Activated CD4-positive, alpha-beta memory T cell treated with anti-CD3 and anti-CD28 coated beads, Interleukin-2, amount 10 ng/mL, durations not matched to agents 7 days and 5 days (primary cell): ENCODE measurements around the gene TMEM120A. TPM values are rescaled to one million over a fixed set of nuclear protein-coding genes. Genes with fewer than 3 reads are reported as not detected.
"Not testable (repeated sequence)": the region's sequence is repeated elsewhere in the genome, so short reads cannot be mapped to it uniquely, and the experiment has no call there.

Experiments used
- CTCF ChIA-PET: fragments of 350-600 bp; sonication (Branson Sonifier 250); formaldehyde crosslinking; loops from one replicate; lab custom pipeline; 2021; ENCODE audit warnings: antibody characterized with exemption, inconsistent platforms; lab: Charles Lee
- POLR2A ChIA-PET: fragments of 350-600 bp; sonication (Branson Sonifier 250); formaldehyde crosslinking; loops from one replicate; lab custom pipeline; 2021; ENCODE audit warnings: antibody characterized with exemption; lab: Charles Lee
- DNase-seq: peaks from one replicate; pipeline ENCODE4 v3.0.0-alpha.2; 2020
- H3K27ac Mint-ChIP-seq: one replicate; pipeline ENCODE4 v1.8.0; 2021; ENCODE audit warnings: mild to moderate bottlenecking, mixed read lengths
- H3K27me3 Mint-ChIP-seq: one replicate; pipeline ENCODE4 v1.8.0; 2021; ENCODE audit warnings: mixed read lengths
- H3K36me3 Mint-ChIP-seq: one replicate; pipeline ENCODE4 v1.8.0; 2021; ENCODE audit warnings: low read depth, mixed read lengths
- H3K4me1 Mint-ChIP-seq: one replicate; pipeline ENCODE4 v1.8.0; 2021; ENCODE audit warnings: mixed read lengths
- H3K4me3 Mint-ChIP-seq: one replicate; pipeline ENCODE4 v1.8.0; 2021; ENCODE audit warnings: mild to moderate bottlenecking, mixed read lengths
- H3K9me3 Mint-ChIP-seq: one replicate; pipeline ENCODE4 v1.8.0; 2021; ENCODE audit warnings: mixed read lengths
- total RNA-seq, 2 experiments: library from RNA; stranded (reverse); gene quantifications; one replicate each; pipeline ENCODE4 v1.2.3, GENCODE V29; 2021

TMEM120A gene
- total RNA-seq, 2 experiments from 2014 or later = 34.3 to 34.9 TPM

DNA sequence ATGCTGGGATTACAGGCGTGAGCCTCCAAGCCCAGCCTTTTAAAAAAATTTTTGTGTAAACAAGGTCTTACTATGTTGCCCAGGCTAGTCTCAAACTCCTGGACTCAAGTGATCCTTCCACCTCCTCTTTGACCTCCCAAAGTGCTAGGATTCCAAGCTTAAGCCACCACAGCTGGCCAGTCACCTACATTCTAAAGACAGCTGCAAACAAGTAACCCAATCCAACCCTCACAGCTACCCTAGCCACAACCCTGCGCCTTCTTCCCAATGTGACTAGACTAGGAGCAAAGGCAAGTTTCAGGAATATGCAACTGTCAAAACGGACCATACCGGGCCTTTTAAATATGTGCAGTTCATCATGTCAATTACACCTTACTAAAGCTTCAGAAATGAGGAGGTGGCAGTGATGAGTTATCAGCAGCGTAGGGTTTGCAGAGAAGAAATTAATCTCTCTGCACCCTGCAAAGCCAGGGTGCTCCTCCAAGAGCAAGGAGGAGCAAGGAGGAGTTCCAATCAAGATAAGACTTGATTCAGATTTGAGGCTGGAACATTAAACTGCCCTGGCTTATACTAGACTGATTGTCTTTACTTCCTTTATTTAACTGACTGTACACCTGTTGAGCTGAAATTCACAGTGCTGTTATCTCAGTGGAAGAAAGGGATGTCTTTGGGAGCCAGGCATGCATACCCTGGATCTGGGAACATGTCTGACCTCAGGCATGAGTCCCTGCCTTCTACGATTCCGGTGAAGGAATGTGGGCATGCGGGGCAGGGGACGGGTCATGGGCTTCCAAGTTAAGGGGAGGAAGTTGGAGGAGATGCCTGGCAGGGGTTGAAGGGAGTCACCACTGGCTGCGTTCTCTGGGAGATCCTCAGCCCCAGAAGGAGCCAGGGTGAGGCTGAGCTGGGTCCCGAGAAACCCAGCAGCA is 15.5 kb upstream of the TMEM120A start:
- POLR2A ChIA-PET = interaction anchor here (0.7 to 2.7 kb wide), 4 partner anchors 10 to 95 kb away, joined by 3 to 11 read pairs (median 6); partner anchors contain the start of genes MDH2, POR and STYXL1

DNA sequence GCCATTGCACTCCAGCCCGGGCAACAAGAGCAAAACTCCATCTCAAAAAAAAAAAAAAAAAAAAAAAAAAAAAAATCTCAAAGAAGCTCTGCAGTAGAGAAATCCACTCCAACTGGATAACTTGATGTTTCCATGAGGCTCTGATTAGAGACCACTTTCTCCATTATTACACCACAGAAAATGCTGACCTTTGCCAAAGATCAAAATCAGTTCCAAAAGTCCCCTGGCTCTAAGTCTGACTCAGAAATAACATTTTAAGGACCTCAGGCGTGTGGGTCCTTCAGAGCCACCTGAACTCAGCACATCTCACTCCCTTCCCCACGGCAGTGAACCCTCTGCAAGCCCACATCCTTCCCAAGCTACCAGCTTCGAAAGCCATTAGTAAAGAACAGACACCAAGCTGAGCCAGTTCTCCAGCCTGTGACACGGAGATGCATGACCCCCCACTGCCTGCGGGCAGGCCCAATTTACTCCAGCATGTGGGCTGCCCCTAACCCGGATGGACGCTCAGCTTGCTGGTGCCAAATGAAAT is 13.8 kb upstream of the TMEM120A start:
- no peak overlapping the region for H3K4me3 Mint-ChIP-seq

More for the DNA sequence above, 15.5 kb upstream of the TMEM120A start:
- Mint-ChIP-seq H3K4me3 (peak overlapping the region; percentile 49), H3K27me3 (peaks cover 6% of the 10 kb centered on the region), H3K36me3 (peaks cover 41% of the 10 kb centered on the region), H3K9me3 (no peaks in the 10 kb centered on the region), H3K4me1 (peaks cover 31% of the 10 kb centered on the region), H3K27ac (peak overlapping the region; percentile 78)
- CTCF ChIA-PET = interaction anchor here (0.6 to 3.3 kb wide), 4 partner anchors 10 to 248 kb away, joined by 3 to 24 read pairs (median 4); no protein-coding TSS in a partner anchor
- no peak for DNase-seq

DNA sequence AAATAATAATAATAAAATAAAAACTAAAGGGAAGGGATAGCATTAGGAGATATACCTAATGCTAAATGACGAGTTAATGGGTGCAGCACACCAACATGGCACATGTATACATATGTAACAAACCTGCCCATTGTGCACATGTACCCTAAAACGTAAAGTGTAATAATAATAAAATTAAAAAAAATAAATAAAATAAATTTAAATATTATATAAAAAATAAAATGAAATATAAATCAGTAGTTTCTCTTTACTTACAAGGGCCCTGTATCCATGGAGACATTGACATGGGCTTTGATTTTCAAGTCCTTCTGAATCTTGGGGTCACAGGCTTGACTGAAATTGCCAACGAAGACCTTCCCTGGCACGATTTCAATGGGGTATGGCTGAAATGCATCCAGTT is 10.6 kb upstream of the TMEM120A start:
- POLR2A ChIA-PET, H3K4me3 Mint-ChIP-seq, DNase-seq, H3K27ac Mint-ChIP-seq, H3K27me3 Mint-ChIP-seq, H3K9me3 Mint-ChIP-seq: not testable (repeated sequence)
- H3K36me3 Mint-ChIP-seq = peaks cover 37% of the 10 kb centered on the region
- CTCF ChIA-PET = interaction anchor here (0.6 to 0.7 kb wide), 2 partner anchors 16 to 139 kb away, joined by 3 to 4 read pairs; no protein-coding TSS in a partner anchor
- peaks cover 22% of the 10 kb centered on the region for H3K4me1 Mint-ChIP-seq

More for the DNA sequence above, 13.8 kb upstream of the TMEM120A start:
- ChIA-PET POLR2A (interaction anchor here (0.8 to 2.7 kb wide), 5 partner anchors 11 to 93 kb away, joined by 3 to 11 read pairs (median 5); partner anchors contain the start of genes MDH2, POR and STYXL1), CTCF (interaction anchor here (1.2 to 3.3 kb wide), 2 partner anchors 12 to 89 kb away, joined by 4 to 24 read pairs; no protein-coding TSS in a partner anchor)
- H3K27ac Mint-ChIP-seq = peak overlapping the region; percentile 78
- DNase-seq = peak; percentile 48
- peaks cover 42% of the 10 kb centered on the region for H3K36me3 Mint-ChIP-seq
- H3K27me3 Mint-ChIP-seq = peaks cover 6% of the 10 kb centered on the region
- H3K9me3 Mint-ChIP-seq = no peaks in the 10 kb centered on the region
- H3K4me1 Mint-ChIP-seq = peaks cover 31% of the 10 kb centered on the region

DNA sequence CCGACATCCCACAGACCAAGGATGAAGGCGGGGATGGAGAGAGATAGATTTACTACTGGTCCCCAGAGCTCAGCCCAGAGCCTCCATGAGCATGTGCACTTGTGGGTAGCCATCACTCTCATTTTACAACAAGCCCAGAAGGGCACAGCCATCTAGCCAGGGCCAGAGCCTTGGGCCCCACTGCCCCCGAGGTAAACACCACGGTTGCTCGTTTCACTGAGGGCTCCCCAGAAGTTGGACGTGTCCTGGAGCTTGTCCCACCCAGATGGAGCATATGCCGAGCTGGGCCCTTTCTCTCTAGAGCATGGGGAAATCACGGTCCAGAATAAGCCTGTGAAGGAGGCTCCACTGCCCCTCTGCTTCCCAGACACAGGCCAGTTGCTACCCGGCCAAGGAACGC is 9.0 kb upstream of the TMEM120A start:
- Mint-ChIP-seq H3K36me3 (peaks cover 45% of the 10 kb centered on the region), H3K27ac (no peak overlapping the region), H3K4me3 (no peak overlapping the region), H3K27me3 (peaks cover 1% of the 10 kb centered on the region), H3K9me3 (no peaks in the 10 kb centered on the region), H3K4me1 (peaks cover 13% of the 10 kb centered on the region)
- CTCF ChIA-PET = no interaction called here
- POLR2A ChIA-PET = no interaction called here
- no peak for DNase-seq

DNA sequence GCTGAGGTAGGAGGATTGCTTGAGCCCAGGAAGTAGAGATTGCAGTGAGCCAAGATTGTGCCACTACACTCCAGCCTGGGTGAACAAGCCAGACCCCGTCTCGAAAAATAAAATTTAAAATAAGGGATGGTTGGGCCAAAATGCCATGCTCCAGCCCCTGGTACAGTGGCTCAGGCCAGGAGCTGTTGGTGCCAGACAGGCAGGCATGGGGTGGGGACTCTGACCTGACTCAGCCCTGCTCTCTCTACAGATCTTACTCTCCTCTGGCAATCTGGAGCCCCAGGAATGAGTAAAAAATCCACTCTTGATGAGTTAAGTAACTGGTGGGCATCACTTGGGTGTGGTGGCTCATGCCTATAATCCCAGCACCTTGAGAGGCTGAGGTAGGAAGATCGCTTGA is 8.4 kb upstream of the TMEM120A start:
- H3K4me3 Mint-ChIP-seq = no peak overlapping the region
- ChIA-PET POLR2A (no interaction called here), CTCF (no interaction called here)
- H3K36me3 Mint-ChIP-seq = peaks cover 44% of the 10 kb centered on the region
- H3K9me3 Mint-ChIP-seq = no peaks in the 10 kb centered on the region
- peaks cover 10% of the 10 kb centered on the region for H3K4me1 Mint-ChIP-seq
- no peak for DNase-seq
- no peak overlapping the region for H3K27ac Mint-ChIP-seq
- no peaks in the 10 kb centered on the region for H3K27me3 Mint-ChIP-seq

DNA sequence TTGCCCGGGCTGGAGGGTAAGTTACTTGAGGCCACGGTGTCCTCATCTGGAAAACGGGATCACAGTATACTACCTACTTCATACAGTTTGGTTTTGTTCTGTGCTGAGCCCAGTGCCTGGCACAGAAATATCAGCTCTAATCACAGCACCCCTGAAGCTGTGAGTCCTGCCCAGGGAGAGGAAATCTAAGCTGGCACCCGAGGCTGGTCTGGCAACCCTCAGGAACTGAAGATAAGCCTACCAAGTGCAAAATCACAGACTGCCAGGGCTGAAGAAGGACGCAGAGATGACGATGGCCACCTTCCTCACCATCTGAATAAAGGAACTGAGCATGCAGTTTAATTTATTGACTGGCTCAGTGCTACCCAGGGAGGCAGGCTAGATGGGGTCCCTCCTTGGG is 7.7 kb upstream of the TMEM120A start:
- Mint-ChIP-seq H3K4me1 (peaks cover 14% of the 10 kb centered on the region), H3K9me3 (no peaks in the 10 kb centered on the region), H3K36me3 (peaks cover 50% of the 10 kb centered on the region), H3K27me3 (no peaks in the 10 kb centered on the region), H3K27ac (no peak overlapping the region), H3K4me3 (no peak overlapping the region)
- DNase-seq = no peak
- POLR2A ChIA-PET = no interaction called here
- CTCF ChIA-PET = no interaction called here

DNA sequence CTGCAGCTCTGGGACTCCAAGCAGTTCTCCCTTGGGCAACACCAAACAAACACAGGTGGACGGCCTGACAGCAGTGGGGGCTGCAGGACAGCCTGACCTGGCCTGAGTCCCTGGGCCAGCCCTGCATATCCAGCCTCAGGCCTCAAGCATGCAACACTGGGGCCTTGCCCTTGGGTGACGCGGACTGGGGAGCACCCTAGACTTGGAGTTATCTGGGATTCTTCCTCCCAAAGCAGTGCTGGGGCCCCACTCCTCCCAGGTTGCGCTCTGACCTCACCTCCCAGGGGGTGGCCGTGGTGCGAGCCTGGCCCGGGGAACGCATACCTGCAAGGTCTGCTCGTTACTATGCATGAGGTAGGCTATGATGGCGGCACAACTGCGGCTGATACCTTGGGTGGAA is 6.2 kb upstream of the TMEM120A start:
- Mint-ChIP-seq H3K27ac (no peak overlapping the region), H3K27me3 (no peaks in the 10 kb centered on the region), H3K4me3 (no peak overlapping the region), H3K4me1 (peaks cover 29% of the 10 kb centered on the region), H3K9me3 (no peaks in the 10 kb centered on the region), H3K36me3 (peaks cover 60% of the 10 kb centered on the region)
- DNase-seq = no peak
- CTCF ChIA-PET = no interaction called here
- POLR2A ChIA-PET = no interaction called here

DNA sequence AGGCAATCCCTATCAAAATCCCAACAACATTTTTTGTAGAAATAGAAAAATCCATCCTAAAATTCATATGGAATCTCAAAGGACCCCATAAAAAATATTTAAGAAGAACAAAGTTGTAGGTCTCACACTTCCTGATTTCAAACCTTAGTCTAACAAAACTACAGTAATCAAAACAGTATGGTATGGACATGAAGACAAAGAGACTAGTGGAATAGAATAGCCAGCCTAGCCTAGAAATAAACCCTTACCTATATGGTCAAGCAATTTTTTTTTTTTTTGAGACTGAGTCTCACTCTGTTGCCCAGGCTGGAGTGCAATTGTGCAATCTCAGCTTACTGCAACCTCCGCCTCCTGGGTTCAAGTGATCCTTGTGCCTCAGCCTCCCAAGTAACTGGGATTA is 3.6 kb upstream of the TMEM120A start:
- no peak overlapping the region for H3K4me3 Mint-ChIP-seq
- peaks cover 40% of the 10 kb centered on the region for H3K4me1 Mint-ChIP-seq
- no peak overlapping the region for H3K27ac Mint-ChIP-seq
- H3K9me3 Mint-ChIP-seq = no peaks in the 10 kb centered on the region
- DNase-seq = no peak
- no peaks in the 10 kb centered on the region for H3K27me3 Mint-ChIP-seq
- ChIA-PET CTCF (no interaction called here), POLR2A (interaction anchor here (1.3 kb wide), 1 partner anchor 11 kb away, joined by 3 read pairs; no protein-coding TSS in a partner anchor)
- peaks cover 50% of the 10 kb centered on the region for H3K36me3 Mint-ChIP-seq

DNA sequence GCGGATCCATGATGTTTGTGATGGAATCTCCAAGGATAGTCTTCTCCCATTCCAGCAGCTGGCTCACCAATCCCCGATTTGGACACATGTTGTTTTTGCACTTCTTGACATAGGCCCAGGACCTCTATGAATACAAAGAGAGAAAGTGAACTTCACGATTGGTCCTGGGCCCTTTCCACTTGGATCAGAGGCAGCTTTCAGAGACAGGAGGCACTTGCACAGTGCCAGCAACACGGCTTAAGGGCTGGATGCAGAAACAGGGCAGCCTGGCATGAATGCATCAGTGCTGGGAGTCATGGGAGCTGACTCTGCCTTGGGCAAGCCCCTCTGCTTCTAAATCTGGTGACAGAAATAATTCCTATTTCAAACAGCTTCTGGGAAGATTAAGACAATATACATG is 2.1 kb upstream of the TMEM120A start:
- CTCF ChIA-PET = interaction anchor here (2.0 kb wide), 1 partner anchor 23 kb away, joined by 8 read pairs; no protein-coding TSS in a partner anchor
- POLR2A ChIA-PET = interaction anchor here (1.3 kb wide), 1 partner anchor 76 kb away, joined by 3 read pairs; no protein-coding TSS in a partner anchor
- Mint-ChIP-seq H3K9me3 (no peaks in the 10 kb centered on the region), H3K36me3 (peaks cover 43% of the 10 kb centered on the region), H3K4me3 (no peak overlapping the region), H3K27me3 (no peaks in the 10 kb centered on the region), H3K27ac (no peak overlapping the region), H3K4me1 (peaks cover 41% of the 10 kb centered on the region)
- no peak for DNase-seq

DNA sequence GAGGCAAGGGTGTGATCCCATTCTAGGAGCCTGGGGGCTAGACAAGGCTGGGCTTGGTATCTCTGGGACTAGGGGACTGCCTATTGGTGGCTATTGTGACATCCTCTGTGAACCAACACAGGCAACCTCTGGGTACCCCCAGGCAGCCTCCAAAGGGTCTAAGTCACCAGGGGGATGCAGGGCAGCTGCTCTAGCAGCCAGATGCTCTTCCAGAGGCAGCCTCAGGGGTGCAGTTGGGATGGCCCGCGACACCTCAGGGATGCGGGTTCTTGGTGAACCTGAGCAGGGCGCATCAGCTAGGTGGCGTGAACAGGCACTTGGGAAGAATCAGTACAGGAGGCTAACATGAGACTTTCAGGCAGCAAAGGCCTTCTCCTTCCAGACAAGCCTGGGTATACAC is 1.6 kb upstream of the TMEM120A start:
- Mint-ChIP-seq H3K4me1 (peaks cover 41% of the 10 kb centered on the region), H3K27ac (no peak overlapping the region), H3K27me3 (no peaks in the 10 kb centered on the region), H3K36me3 (peaks cover 40% of the 10 kb centered on the region), H3K9me3 (no peaks in the 10 kb centered on the region), H3K4me3 (no peak overlapping the region)
- DNase-seq = no peak
- ChIA-PET POLR2A (interaction anchor here (2.3 kb wide), 1 partner anchor 52 kb away, joined by 12 read pairs; the partner anchor contains the start of genes MDH2 and STYXL1), CTCF (interaction anchor here (2.0 kb wide), 1 partner anchor 24 kb away, joined by 8 read pairs; no protein-coding TSS in a partner anchor)

DNA sequence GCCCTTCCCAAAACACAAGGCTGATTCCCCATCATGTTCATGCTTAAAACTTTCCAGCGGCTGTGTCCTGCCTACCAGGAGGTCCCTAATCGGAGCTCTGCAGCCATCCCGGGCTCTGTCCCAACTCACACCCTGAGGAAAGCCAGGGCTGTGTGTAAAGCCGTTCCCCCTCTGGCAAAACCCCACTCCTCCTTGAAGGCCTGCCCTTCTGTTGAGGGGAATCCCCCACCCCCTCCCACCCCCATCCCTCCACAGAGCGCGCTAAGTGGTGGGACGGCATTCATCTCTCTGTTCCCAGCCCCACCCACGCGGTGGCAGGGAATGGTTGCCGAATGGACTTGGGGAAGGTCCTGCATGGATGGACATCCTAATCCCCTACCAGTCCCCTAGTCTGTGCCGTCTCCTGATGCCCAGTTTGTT is 667 bp upstream of the TMEM120A start:
- peak overlapping the region; percentile 69 for H3K4me3 Mint-ChIP-seq
- ChIA-PET POLR2A (interaction anchor here (0.8 to 2.3 kb wide), 2 partner anchors 13 to 53 kb away, joined by 3 to 12 read pairs; partner anchors contain the start of genes MDH2 and STYXL1), CTCF (no interaction called here)
- H3K4me1 Mint-ChIP-seq = peaks cover 44% of the 10 kb centered on the region
- no peaks in the 10 kb centered on the region for H3K27me3 Mint-ChIP-seq
- H3K27ac Mint-ChIP-seq = no peak overlapping the region
- DNase-seq = no peak
- no peaks in the 10 kb centered on the region for H3K9me3 Mint-ChIP-seq
- peaks cover 32% of the 10 kb centered on the region for H3K36me3 Mint-ChIP-seq

DNA sequence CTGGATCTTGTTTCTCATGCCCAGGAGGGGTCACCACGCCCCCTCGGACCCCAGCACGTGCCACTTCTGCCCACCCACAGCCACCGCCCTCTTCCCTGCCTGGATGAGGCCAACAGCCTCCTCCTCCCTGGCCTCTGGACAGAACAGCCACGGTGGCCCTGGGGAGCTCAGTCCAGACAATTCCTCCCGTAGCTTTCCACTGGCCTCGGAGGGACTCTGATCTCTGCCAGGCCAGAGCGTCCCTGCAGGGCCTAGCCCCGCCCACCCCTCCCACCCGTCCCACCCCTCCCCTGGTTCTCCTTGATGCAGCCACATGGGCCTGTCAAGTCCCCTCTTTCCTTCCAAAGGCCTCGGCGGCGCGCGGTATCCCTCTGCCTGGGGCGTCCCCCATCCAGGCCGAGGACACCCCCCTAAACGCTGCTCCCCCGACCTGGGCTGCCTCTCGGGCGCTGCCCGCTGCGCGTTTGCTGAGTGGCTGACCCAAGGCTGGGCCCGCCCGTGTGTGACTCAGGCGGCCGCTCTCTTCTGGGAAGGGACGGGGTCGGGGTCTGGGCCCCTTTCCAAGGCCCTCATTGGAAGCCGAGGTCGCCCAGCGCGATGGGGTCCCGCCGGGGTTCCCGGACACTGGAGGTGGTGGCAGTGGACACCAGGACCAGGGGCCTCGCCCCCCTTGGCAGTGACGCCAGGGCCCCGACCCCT is 557 bp downstream of the TMEM120A start:
- DNase-seq = no peak
- CTCF ChIA-PET = interaction anchor here (0.5 to 1.5 kb wide), 3 partner anchors 26 to 218 kb away, joined by 3 to 5 read pairs (median 4); no protein-coding TSS in a partner anchor
- POLR2A ChIA-PET = interaction anchor here (0.7 to 2.3 kb wide), 2 partner anchors 9 to 54 kb away, joined by 3 to 12 read pairs; partner anchors contain the start of genes MDH2 and STYXL1
- Mint-ChIP-seq H3K36me3 (peaks cover 29% of the 10 kb centered on the region), H3K27ac (no peak overlapping the region), H3K27me3 (no peaks in the 10 kb centered on the region), H3K4me1 (peaks cover 43% of the 10 kb centered on the region), H3K9me3 (no peaks in the 10 kb centered on the region), H3K4me3 (peak overlapping the region; percentile 69)
